ENCODE data around the gene SPAG16.

Gene SPAG16

DNA sequence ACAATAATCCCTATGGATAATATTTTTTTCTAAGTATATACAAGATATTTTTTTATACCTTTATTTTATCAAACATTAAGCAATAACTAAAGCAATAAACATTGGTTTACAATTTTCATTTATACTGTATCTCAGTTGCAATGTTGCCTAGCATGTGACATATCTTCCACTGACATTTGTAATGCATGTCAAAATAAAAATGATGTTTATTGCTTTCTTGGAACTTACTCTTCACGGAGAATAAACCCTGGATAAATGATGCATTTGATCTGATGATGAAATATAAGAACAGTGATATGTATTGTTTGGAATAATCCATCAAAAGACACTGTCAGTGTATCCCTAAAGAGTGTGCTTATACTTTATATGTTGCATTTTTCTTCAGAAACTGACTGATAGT is 135.7 kb downstream of the SPAG16 start:
- H3K4me3 ChIP-seq (ENCODE audit: low read depth, low read length) = no peak overlapping the region
- no peak for TF ChIP-seq CTCF (IDR thresholded peaks at IDR 0.05; ENCODE audit: low read depth, low read length, missing control alignments)
- DNase-seq (ENCODE audit: low read depth) = no peak

DNA sequence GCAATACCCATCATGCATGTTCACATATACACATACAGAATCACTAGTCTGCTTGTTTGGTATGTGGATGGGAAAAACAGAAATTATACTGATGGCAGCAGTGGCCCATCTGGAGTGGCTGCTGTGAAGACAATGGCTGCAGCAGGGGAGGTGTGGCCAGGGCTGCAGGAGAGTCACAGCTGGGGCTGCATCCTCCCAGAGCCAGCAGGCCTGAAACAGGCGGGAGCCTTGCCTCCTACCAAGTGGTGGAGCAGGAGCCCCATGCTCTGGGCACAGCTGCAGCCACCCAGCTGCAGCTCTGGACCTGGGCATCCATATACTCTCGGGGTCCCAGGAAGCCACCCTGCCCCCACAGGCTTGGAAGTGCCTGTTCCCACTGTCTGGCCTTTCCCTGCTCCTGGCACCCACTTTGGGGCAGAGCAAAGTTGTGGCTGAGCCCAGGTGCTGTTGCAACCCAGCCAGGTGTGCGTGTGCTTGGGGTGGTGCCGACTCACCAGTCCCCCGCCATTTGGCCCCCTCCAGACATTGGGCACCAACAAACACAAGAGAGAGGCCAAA is 136.6 kb downstream of the SPAG16 start:
- H3K4me3 ChIP-seq (ENCODE audit: low read depth, low read length) = no peak overlapping the region
- DNase-seq (ENCODE audit: low read depth) = no peak
- no peak for TF ChIP-seq CTCF (IDR thresholded peaks at IDR 0.05; ENCODE audit: low read depth, low read length, missing control alignments)

DNA sequence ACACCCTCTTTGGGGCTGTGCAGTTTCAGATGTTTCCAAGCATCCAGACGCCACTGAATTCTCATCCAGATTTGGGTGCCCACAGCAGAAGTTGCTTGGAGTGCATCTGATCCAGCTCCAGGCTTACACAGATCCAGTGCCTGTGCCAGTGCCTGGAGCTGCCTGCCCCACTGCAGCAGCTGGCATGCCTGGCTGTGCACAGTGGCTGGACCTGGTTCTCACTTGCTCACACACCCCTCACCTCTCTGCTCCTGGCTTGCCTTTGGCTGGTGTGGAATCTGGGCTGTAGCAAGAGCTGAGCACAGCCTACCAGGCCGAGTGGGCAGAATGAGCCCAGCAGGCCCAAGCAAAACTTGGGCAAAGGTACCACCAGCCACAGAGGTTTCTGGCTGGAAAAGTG is 137.9 kb downstream of the SPAG16 start:
- H3K4me3 ChIP-seq (ENCODE audit: low read depth, low read length) = no peak overlapping the region
- DNase-seq (ENCODE audit: low read depth) = no peak
- no peak for TF ChIP-seq CTCF (IDR thresholded peaks at IDR 0.05; ENCODE audit: low read depth, low read length, missing control alignments)

DNA sequence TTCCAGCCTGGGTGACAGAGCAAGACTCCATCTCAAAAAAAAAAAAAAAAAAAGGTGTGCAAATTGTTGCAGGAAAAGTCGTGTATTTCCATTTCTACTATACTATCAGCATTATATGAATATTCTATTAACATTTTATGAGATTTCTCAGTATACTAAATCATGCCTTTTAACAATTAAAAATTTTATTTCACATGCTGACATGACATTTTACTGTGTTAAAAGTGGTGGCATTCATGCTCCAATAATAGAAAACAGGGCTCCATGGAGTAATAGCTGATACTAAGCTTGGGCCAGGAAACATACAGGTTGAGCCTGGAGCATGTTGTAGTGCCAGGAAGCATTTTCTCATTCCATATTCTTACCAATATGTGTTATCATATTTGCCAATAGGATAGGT is 141.4 kb downstream of the SPAG16 start:
- no peak for TF ChIP-seq CTCF (IDR thresholded peaks at IDR 0.05; ENCODE audit: low read depth, low read length, missing control alignments)
- no peak overlapping the region for H3K4me3 ChIP-seq (ENCODE audit: low read depth, low read length)
- DNase-seq (ENCODE audit: low read depth) = no peak

- H3K4me3 ChIP-seq (ENCODE audit: low read depth, low read length) = no peak overlapping the region
- no peak for TF ChIP-seq CTCF (IDR thresholded peaks at IDR 0.05; ENCODE audit: low read depth, low read length, missing control alignments)
- DNase-seq (ENCODE audit: low read depth) = no peak
Measured at GRCh38 chr2:213429516-213429915, 145.3 kb downstream of the SPAG16 start.

DNA sequence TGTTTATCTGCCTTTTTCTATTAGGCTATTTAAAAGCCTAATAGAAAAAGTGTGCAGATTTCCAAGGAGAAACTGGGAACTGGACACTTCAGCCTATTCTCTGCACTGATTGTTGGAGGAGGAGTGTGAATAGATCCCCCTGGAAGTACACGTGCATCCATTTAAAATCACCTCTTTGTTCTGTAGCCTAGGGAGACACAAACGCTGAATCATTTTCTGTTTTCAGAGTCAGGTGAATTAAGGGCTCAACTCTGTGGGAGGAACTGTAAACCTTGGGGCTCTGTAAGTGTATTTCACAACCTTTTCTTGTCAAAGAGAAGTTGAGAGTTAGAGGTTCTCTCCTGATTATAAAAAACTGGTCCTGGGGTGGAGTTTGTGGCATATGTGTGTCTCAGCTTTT is 159.7 kb downstream of the SPAG16 start:
- DNase-seq (ENCODE audit: low read depth) = no peak
- no peak for TF ChIP-seq CTCF (IDR thresholded peaks at IDR 0.05; ENCODE audit: low read depth, low read length, missing control alignments)
- no peak overlapping the region for H3K4me3 ChIP-seq (ENCODE audit: low read depth, low read length)

- no peak for DNase-seq (ENCODE audit: low read depth)
- no peak overlapping the region for H3K4me3 ChIP-seq (ENCODE audit: low read depth, low read length)
- TF ChIP-seq CTCF (IDR thresholded peaks at IDR 0.05; ENCODE audit: low read depth, low read length, missing control alignments) = no peak
Measured at GRCh38 chr2:213451542-213452239, 167.4 kb downstream of the SPAG16 start.
